Amniotic stem cell (primary cell): ENCODE results near the gene ANKS6.
A peak's percentile ranks its signal among the peaks of the same experiment; 100 is the strongest.

Experiments
- DNase-seq: peaks from one replicate; lab custom pipeline; 2025; lab: John Stamatoyannopoulos, UW

Gene ANKS6

GRCh38 chr9:98772364-98773155 is 23.8 kb downstream of the ANKS6 start:
- DNase-seq, result no peak

- no peak for DNase-seq
Observed at GRCh38 chr9:98771209-98771874, 25.0 kb downstream of the ANKS6 start.

GRCh38 chr9:98770717-98771116 is 25.6 kb downstream of the ANKS6 start:
- DNase-seq, result no peak

- no peak for DNase-seq
Observed at GRCh38 chr9:98768344-98768743, 28.0 kb downstream of the ANKS6 start.

- no peak for DNase-seq
Observed at GRCh38 chr9:98767915-98768314, 28.4 kb downstream of the ANKS6 start.

GRCh38 chr9:98767196-98767595 is 29.2 kb downstream of the ANKS6 start:
- DNase-seq, result no peak

- DNase-seq, result no peak
Observed at GRCh38 chr9:98766586-98766985, 29.8 kb downstream of the ANKS6 start.

GRCh38 chr9:98765256-98765655 is 31.1 kb downstream of the ANKS6 start:
- no peak for DNase-seq

- no peak for DNase-seq
Observed at GRCh38 chr9:98763986-98764745, 32.2 kb downstream of the ANKS6 start.

- DNase-seq, result no peak
Observed at GRCh38 chr9:98760231-98760630, 36.1 kb downstream of the ANKS6 start.

GRCh38 chr9:98755006-98755618 is 41.2 kb downstream of the ANKS6 start:
- no peak for DNase-seq

GRCh38 chr9:98751210-98751609 is 45.1 kb downstream of the ANKS6 start:
- DNase-seq, result no peak

- DNase-seq, result no peak
Observed at GRCh38 chr9:98750364-98751060, 45.8 kb downstream of the ANKS6 start.

- DNase-seq, result no peak
Observed at GRCh38 chr9:98747476-98747875, 48.9 kb downstream of the ANKS6 start.

- DNase-seq, result no peak
Observed at GRCh38 chr9:98745470-98745869, 50.9 kb downstream of the ANKS6 start.

GRCh38 chr9:98743818-98744611 is 52.3 kb downstream of the ANKS6 start:
- DNase-seq, result no peak

- no peak for DNase-seq
Observed at GRCh38 chr9:98743329-98743728, 53.0 kb downstream of the ANKS6 start.

- peak; percentile 18 for DNase-seq
Observed at GRCh38 chr9:98742325-98743280, 53.8 kb downstream of the ANKS6 start.

GRCh38 chr9:98740226-98740881 is 56.0 kb downstream of the ANKS6 start:
- DNase-seq, result no peak
